Smooth muscle cell (in vitro differentiated cells): ENCODE results near the gene TAF10. TPM values are rescaled to one million over a fixed set of nuclear protein-coding genes. Genes with fewer than 3 reads are reported as not detected.

ENCODE experiments used
- DNase-seq: peaks from one replicate; lab custom pipeline; 2025; ENCODE audit not compliant: unreplicated experiment; lab: John Stamatoyannopoulos, UW
- H2AFZ ChIP-seq: fragments of 200-600 bp; sonication (generic); 2 replicates; pipeline ENCODE4 v1.6.0; 2016; ENCODE audit warnings: antibody characterized with exemption, low read depth, mild to moderate bottlenecking
- H3F3A ChIP-seq: fragments of 200-600 bp; sonication (generic); 2 replicates; pipeline ENCODE4 v1.6.0; 2017; ENCODE audit warnings: antibody characterized with exemption, low read depth
- H3K27ac ChIP-seq: fragments of 200-600 bp; sonication (generic); 2 replicates; pipeline ENCODE4 v1.5.1; 2016; ENCODE audit warnings: low read depth, mild to moderate bottlenecking
- H3K27me3 ChIP-seq: fragments of 200-600 bp; sonication (generic); 2 replicates; pipeline ENCODE4 v1.6.1; 2016; ENCODE audit warnings: low read depth, mild to moderate bottlenecking
- H3K36me3 ChIP-seq: fragments of 200-600 bp; sonication (generic); 2 replicates; pipeline ENCODE4 v1.5.1; 2016; ENCODE audit warnings: low read depth
- H3K4me1 ChIP-seq: fragments of 200-600 bp; sonication (generic); 2 replicates; pipeline ENCODE4 v1.5.1; 2016; ENCODE audit warnings: low read depth
- H3K4me2 ChIP-seq: fragments of 200-600 bp; sonication (generic); 2 replicates; pipeline ENCODE4 v1.6.0; 2016; ENCODE audit warnings: mild to moderate bottlenecking
- H3K4me3 ChIP-seq: fragments of 200-600 bp; sonication (generic); 2 replicates; pipeline ENCODE4 v1.5.1; 2016; ENCODE audit warnings: mild to moderate bottlenecking
- H3K79me2 ChIP-seq: fragments of 200-600 bp; sonication (generic); 2 replicates; pipeline ENCODE4 v1.6.0; 2016; ENCODE audit warnings: low read depth, mild to moderate bottlenecking
- H3K9ac ChIP-seq: fragments of 200-600 bp; sonication (generic); 2 replicates; pipeline ENCODE4 v1.6.0; 2016; ENCODE audit warnings: low read depth
- H3K9me3 ChIP-seq: fragments of 200-600 bp; sonication (generic); replicated peaks from 2 replicates; pipeline ENCODE4 v1.5.1; 2016; ENCODE audit warnings: low read depth
- H4K20me1 ChIP-seq: fragments of 200-600 bp; sonication (generic); 2 replicates; pipeline ENCODE4 v1.6.0; 2016; ENCODE audit warnings: low read depth
- WGBS: methylation state at CpG from one replicate; pipeline ENCODE4 v1.1.7; 2016; ENCODE audit warnings: low lambda C conversion rate; 5-methylcytosine and 5-hydroxymethylcytosine counted together
- polyA plus RNA-seq: library from polyadenylated mRNA; unstranded; fragments of >200 nt; fragmentation: Nextera tagmentation; extraction: Ambion mirVana; gene quantifications from 2 replicates; pipeline ENCODE4 v1.2.1, GENCODE V29; 2016
- total RNA-seq: library from RNA; depleted of rRNA; stranded (reverse); fragments of >200 nt; gene quantifications from 2 replicates; pipeline ENCODE4 v1.2.3, GENCODE V29; 2014
- TF ChIP-seq, protein P1 (sequence below): fragments of 200-600 bp; sonication (generic); IDR thresholded peaks from 2 replicates; pipeline ENCODE4 v1.5.1; 2017; ENCODE audit warnings: borderline replicate concordance, mild to moderate bottlenecking, antibody characterized with exemption; ENCODE audit not compliant: insufficient read depth, poor library complexity, severe bottlenecking

TAF10 gene
- total and polyA plus RNA-seq, 2 experiments from 2014 or later = 83.3 to 373 TPM

DNA sequence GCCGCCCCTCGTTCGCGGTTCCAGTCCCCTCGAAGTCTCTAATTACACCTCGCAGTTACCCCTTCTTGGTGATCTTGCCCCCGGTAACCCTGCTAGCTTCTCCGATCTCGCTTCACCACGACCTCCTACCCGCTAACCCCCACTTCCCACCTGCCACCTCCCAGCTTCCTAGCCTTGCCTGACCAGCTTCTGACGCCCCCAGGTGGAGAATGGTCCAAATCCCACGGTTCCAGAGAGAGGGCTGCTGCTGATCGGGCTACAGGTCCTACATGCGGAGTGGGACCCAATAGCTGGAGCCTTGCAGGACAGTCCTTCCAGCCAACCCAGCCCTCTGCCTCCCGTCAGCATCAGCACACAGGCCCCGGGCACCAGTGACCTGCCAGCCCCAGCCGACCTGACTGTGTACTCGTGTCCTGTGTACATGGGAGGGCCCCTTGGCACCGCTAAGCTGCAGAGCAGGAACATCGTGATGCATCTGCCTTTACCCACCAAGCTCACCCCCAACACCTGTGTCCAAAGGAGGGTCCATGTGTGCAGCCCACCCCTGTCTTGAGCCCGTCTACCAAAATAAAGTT is 40.5 kb downstream of the TAF10 start:
- no peak for DNase-seq
- TF ChIP-seq, protein P1, sequence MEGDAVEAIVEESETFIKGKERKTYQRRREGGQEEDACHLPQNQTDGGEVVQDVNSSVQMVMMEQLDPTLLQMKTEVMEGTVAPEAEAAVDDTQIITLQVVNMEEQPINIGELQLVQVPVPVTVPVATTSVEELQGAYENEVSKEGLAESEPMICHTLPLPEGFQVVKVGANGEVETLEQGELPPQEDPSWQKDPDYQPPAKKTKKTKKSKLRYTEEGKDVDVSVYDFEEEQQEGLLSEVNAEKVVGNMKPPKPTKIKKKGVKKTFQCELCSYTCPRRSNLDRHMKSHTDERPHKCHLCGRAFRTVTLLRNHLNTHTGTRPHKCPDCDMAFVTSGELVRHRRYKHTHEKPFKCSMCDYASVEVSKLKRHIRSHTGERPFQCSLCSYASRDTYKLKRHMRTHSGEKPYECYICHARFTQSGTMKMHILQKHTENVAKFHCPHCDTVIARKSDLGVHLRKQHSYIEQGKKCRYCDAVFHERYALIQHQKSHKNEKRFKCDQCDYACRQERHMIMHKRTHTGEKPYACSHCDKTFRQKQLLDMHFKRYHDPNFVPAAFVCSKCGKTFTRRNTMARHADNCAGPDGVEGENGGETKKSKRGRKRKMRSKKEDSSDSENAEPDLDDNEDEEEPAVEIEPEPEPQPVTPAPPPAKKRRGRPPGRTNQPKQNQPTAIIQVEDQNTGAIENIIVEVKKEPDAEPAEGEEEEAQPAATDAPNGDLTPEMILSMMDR = no peak
- no peak overlapping the region for H3K4me2 ChIP-seq

DNA sequence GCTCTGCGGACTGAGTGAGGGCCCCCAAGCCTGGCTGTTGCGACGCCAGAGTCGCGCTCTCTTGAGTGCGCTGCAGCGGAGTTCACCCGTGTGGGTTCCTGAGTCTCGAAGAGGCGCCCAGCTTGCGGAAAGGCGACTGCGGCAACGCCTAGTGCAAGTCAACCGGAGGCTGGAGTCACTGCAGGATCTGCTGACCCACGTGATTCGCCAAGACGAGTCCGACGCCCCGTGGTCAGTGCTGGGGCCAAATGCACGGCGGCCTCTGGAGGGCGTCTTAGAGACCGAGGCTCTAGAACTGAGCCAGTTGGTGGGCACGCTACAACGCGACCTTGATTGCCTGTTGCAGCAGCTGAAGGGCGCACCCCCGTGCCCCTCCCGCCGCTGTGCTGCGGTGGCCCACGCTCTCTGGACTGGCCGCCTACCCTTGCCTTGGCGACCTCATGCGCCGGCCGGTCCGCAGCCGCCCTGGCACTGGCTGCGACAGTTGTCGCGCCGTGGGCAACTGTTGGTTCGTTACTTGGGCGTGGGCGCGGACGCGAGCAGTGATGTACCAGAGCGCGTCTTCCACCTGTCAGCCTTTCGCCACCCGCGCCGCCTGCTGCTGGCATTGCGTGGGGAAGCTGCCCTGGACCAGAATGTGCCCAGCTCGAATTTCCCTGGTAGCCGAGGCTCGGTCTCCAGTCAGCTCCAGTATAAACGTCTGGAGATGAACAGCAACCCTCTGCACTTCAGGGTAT is 41.2 kb downstream of the TAF10 start:
- no peak overlapping the region for H2AFZ ChIP-seq
- H3K4me3 ChIP-seq = no peak overlapping the region
- WGBS = 95% methylated on average over 55 of the region's 62 CpGs
- no peaks in the 10 kb centered on the region for H3F3A ChIP-seq
- no peak overlapping the region for H3K9ac ChIP-seq
- TF ChIP-seq, protein P1 = no peak
- no peak for DNase-seq
- H3K36me3 ChIP-seq = no peaks in the 10 kb centered on the region
- H3K9me3 ChIP-seq = no peaks in the 10 kb centered on the region
- H4K20me1 ChIP-seq = no peaks in the 10 kb centered on the region
- no peaks in the 10 kb centered on the region for H3K27me3 ChIP-seq
- no peak overlapping the region for H3K27ac ChIP-seq
- H3K79me2 ChIP-seq = no peaks in the 10 kb centered on the region
- no peaks in the 10 kb centered on the region for H3K4me1 ChIP-seq
- no peak overlapping the region for H3K4me2 ChIP-seq

More for the DNA sequence above, 40.5 kb downstream of the TAF10 start:
- Histone ChIP-seq H3K4me3 (no peak overlapping the region), H3K27ac (no peak overlapping the region), H2AFZ (no peak overlapping the region), H3K9me3 (no peaks in the 10 kb centered on the region), H4K20me1 (no peaks in the 10 kb centered on the region), H3K36me3 (no peaks in the 10 kb centered on the region), H3K4me1 (no peaks in the 10 kb centered on the region), H3F3A (no peaks in the 10 kb centered on the region), H3K27me3 (no peaks in the 10 kb centered on the region), H3K9ac (no peak overlapping the region), H3K79me2 (no peaks in the 10 kb centered on the region)
- WGBS = 96% methylated on average over 22 of the region's 22 CpGs

DNA sequence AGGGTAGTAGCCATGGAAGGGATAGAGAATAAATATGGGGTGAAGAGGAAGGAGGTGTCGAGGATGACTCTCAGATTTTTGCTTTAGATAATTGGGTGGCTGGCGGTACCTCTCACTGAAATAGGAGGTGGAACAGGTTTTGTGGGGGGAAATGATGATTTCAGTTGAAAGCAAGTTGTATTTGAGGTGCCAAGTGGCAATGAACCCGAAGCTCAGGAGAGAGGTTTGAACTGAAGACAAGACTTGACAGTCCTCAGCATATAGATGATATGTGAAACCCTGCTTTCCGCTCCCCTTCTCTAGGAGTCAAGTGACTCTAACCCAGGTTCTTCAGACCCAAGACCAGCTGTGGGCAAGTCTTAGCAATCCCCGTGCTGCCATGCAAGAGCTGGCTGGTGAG is 42.3 kb downstream of the TAF10 start:
- H3K4me2 ChIP-seq = no peak overlapping the region
- WGBS = 95% methylated on average over 5 of the region's 5 CpGs
- H3K27me3 ChIP-seq = no peaks in the 10 kb centered on the region

More for the DNA sequence above, 42.3 kb downstream of the TAF10 start:
- Histone ChIP-seq H3K9me3 (no peaks in the 10 kb centered on the region), H3K9ac (no peak overlapping the region), H3K27ac (no peak overlapping the region), H3K4me3 (no peak overlapping the region), H3F3A (no peaks in the 10 kb centered on the region), H3K4me1 (no peaks in the 10 kb centered on the region), H3K36me3 (no peaks in the 10 kb centered on the region), H2AFZ (no peak overlapping the region), H4K20me1 (no peaks in the 10 kb centered on the region), H3K79me2 (no peaks in the 10 kb centered on the region)
- TF ChIP-seq, protein P1 = no peak
- no peak for DNase-seq
